Body of pancreas (tissue), 4 donors: ENCODE results near the gene PUM2.

Experiments used
- POLR2A ChIP-seq, 3 donors: fragments of 450-650 bp; IDR thresholded peaks; one replicate each; pipeline ENCODE4 v1.6.1; 2016; ENCODE audit warnings: antibody characterized with exemption in 3 of 3, mild to moderate bottlenecking in 2 of 3
- TF ChIP-seq, protein P1 (sequence below), 7 experiments: fragments of 450-650 bp in 4 of 7; fragments of 200-600 bp in 3 of 7; sonication (generic) in 3 of 7; IDR thresholded peaks; one replicate each; pipeline ENCODE4 v1.5.1; 2016 to 2019; ENCODE audit warnings: antibody characterized with exemption in 7 of 7

DNA sequence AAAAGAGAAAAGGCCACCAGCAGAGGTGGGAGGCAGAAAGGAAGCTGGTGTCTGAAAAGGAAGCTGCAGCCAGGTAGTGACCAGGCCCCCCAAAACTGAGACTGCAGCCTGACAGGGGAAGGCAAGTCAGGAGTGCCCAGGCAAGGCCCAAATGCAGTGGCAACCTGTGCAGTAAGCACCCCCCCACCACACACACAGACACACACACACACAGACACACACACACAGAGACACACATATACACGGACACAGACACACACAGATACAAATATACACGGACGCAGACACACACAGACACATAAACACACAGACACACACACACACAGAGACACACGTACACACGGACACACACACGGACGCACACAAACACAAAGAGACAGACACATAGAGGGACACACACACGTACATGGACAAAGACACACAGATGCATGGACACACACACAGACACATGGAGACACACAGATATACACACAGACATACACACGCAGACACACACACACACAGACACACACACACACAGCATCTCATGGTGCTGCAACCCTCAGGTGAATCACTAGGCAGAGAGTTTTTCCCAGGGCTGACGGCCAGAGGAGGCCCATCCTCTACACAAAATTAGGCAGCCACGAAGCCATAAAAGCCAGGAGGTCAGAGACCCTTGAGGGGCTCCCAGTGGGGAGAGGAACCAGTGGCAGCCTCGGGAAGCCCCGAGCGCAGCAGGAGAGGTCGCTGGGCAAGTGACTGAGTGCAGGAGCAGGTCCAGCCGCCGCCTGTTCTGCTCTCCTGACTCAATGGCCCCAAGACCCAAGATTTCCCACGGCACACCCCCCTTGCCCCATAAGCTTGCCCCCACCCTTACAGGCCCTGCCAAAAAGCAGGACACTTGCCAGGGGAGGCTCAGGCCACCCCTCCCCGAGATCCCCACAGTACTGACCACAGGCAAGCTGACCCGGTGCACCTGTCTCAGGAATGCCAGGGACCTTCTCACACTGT lies 132.0 kb downstream of the PUM2 start:
- TF ChIP-seq POLR2A (IDR thresholded peaks at IDR 0.05), result no peak
- TF ChIP-seq, protein P1, sequence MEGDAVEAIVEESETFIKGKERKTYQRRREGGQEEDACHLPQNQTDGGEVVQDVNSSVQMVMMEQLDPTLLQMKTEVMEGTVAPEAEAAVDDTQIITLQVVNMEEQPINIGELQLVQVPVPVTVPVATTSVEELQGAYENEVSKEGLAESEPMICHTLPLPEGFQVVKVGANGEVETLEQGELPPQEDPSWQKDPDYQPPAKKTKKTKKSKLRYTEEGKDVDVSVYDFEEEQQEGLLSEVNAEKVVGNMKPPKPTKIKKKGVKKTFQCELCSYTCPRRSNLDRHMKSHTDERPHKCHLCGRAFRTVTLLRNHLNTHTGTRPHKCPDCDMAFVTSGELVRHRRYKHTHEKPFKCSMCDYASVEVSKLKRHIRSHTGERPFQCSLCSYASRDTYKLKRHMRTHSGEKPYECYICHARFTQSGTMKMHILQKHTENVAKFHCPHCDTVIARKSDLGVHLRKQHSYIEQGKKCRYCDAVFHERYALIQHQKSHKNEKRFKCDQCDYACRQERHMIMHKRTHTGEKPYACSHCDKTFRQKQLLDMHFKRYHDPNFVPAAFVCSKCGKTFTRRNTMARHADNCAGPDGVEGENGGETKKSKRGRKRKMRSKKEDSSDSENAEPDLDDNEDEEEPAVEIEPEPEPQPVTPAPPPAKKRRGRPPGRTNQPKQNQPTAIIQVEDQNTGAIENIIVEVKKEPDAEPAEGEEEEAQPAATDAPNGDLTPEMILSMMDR (IDR thresholded peaks at IDR 0.05), result no peak
